GM23248 (cell line): ENCODE measurements around the gene FKBP5.

Experiments
- EZH2 ChIP-seq: fragments of 200-600 bp; sonication (generic); IDR thresholded peaks from 2 replicates; pipeline ENCODE4 v1.6.1; 2018; ENCODE audit warnings: antibody characterized with exemption, mild to moderate bottlenecking; ENCODE audit not compliant: insufficient read depth, poor library complexity, severe bottlenecking
- EZH2phosphoT487 ChIP-seq: fragments of 200-600 bp; sonication (generic); IDR thresholded peaks from 2 replicates; pipeline ENCODE4 v1.6.1; 2018; ENCODE audit warnings: antibody characterized with exemption, moderate library complexity, mild to moderate bottlenecking, low read depth; ENCODE audit not compliant: insufficient read depth

- no peak for TF ChIP-seq EZH2phosphoT487
- no peak for TF ChIP-seq EZH2
These were observed 107.1 kb downstream of the FKBP5 start for GRCh38 chr6:35581633-35582032.
